Hindlimb muscle (tissue), 1 donor: Measurements from ENCODE around the gene CDY1. TPM values are rescaled to one million over a fixed set of nuclear protein-coding genes. Genes with fewer than 3 reads are reported as not detected.
"Not testable (repeated sequence)": the region's sequence is repeated elsewhere in the genome, so short reads cannot be mapped to it uniquely, and the experiment has no call there.

Experiments
- DNase-seq: peaks from one replicate; pipeline ENCODE4 v3.0.0-alpha.2; 2013
- polyA plus RNA-seq: library from polyadenylated mRNA; unstranded; fragments of 120-200 nt; gene quantifications from one replicate; pipeline ENCODE4 v1.2.1, GENCODE V29; 2013; ENCODE audit not compliant: insufficient read length

The CDY1 gene, protein sequence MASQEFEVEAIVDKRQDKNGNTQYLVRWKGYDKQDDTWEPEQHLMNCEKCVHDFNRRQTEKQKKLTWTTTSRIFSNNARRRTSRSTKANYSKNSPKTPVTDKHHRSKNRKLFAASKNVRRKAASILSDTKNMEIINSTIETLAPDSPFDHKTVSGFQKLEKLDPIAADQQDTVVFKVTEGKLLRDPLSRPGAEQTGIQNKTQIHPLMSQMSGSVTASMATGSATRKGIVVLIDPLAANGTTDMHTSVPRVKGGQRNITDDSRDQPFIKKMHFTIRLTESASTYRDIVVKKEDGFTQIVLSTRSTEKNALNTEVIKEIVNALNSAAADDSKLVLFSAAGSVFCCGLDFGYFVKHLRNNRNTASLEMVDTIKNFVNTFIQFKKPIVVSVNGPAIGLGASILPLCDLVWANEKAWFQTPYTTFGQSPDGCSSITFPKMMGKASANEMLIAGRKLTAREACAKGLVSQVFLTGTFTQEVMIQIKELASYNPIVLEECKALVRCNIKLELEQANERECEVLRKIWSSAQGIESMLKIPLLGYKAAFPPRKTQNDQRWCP
- polyA plus RNA-seq = not detected

DNA sequence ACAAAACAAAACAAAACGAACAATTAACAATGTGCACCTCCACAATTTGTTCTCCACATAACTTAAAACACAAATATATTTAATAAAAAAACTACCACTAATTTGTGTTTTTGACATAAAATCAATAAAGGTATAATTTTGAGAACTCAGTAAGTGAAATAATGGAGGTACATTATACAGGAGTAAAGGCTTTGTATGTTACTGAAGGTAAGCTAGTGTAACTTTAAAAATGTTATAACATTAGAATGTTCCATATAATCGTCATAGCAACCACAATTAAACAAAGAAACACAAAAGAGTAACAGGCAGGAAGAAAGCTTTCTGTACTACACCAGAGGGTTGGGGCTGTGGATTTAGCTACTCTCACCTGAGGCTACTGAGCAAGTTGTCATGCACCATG lies at the start of gene CDY1:
Gene CDY1, plus strand, starts transcription at position 301 of the 400 bp plus-strand sequence. CDS start 326 bp downstream, outside the sequence.
- not testable (repeated sequence) for DNase-seq

DNA sequence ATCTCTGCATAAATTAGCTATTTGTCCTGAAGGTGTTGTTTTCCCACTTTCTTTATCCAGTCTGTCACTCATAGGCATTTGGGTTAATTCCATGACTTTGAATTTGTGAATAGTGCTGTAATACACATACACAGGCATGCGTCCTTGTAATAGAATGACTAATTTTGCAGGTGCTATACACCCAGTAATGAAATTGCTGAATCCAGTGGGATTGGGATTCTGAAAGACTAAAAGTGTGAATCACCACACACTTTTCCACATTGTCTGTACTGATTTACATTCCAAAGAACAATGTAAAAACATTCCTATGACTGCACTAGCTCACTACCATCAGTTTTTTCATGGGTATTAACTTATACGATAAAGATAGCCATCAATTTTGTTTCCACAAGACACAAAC lies 28.6 kb upstream of the CDY1 start:
- not testable (repeated sequence) for DNase-seq

DNA sequence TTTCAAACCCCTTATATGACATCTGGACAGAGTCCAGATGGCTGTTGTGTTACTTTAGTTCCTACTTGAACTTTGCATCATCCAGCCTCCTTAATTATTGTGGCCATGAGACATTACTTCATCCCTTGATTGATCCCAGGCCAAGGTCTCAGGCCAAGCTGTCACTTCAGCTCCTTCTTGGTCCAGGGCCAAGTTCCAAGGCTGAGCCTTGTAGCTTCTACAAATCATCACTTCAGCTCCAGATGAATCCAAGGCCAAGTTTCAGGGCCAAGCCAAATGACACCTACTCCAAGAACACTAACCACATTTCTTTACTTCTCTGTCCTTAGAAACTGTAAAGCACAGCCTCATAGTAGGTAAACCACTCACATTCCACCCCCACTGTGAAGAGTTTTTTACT lies 1.7 kb upstream of the CDY1 start:
- not testable (repeated sequence) for DNase-seq

DNA sequence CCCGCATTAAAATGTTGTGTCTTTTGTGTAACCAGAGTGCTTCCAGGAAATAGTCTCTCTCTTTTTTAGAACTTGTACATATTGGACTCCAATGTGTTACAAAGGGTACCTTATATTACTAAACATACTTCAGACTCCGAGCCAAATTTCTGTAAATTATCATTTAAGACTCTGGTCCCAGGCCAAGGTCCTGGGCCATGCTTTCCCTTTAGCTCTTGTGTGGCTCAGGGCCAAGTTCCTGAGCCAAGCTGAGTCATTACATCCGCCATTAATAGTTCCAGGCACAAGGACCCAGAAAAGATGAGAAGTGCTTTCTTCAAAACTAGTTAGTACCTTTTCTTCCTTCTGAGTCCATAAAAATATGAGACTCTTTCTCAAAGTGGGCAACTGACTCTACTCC lies 4.6 kb downstream of the CDY1 start:
- not testable (repeated sequence) for DNase-seq

DNA sequence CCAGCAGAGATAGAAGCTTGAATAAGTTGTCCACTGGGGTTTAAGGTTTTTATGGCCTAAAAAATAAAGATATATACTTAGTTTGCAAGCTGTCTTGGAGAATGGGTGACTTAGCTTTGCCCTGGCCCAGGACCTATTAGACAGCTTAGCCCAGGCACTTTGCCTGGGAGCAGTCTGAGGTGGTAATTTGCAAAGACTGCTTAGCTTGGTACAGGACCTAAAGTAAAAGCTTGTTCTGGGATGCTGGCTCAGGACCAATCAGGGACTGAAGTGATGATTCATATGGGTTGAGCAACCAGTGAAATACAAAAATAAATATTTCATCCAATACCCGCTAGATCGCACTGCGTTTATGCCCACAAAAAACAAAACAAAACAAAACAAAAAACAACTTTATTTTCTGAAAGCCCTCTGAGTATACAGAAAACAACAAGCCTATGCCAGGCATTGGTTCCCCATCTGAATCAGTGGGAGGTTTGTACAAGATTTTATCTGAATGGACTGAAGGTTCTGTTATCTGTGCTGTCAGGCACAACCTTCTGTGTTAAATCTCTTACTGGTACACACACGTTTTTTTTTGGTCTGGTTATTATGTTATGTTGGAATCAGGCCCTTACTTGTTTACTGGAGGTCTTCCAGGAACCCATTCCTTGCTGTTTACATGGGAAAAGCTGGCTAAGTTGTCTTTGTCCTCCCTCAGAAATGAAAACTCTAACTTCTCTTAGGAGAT lies 8.6 kb downstream of the CDY1 start:
- not testable (repeated sequence) for DNase-seq

DNA sequence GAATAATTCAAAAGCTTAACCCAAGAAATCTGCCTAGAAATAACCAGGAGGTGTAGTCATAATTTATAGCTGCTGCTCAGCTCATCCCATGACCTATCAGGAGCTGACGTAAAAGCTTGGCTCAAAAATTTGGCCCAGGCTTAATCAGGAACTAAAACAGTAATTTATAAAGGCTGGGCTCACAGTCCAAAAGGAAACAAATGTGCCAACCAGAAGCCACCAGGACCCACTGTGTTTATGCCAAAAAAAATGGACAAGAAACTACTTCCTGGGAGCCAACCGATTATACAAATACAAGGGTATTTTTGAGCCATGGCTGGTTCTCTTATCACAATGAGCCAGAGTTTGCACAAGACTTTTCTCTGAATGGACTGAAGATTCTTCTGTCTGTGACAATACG lies 17.9 kb downstream of the CDY1 start:
- not testable (repeated sequence) for DNase-seq

DNA sequence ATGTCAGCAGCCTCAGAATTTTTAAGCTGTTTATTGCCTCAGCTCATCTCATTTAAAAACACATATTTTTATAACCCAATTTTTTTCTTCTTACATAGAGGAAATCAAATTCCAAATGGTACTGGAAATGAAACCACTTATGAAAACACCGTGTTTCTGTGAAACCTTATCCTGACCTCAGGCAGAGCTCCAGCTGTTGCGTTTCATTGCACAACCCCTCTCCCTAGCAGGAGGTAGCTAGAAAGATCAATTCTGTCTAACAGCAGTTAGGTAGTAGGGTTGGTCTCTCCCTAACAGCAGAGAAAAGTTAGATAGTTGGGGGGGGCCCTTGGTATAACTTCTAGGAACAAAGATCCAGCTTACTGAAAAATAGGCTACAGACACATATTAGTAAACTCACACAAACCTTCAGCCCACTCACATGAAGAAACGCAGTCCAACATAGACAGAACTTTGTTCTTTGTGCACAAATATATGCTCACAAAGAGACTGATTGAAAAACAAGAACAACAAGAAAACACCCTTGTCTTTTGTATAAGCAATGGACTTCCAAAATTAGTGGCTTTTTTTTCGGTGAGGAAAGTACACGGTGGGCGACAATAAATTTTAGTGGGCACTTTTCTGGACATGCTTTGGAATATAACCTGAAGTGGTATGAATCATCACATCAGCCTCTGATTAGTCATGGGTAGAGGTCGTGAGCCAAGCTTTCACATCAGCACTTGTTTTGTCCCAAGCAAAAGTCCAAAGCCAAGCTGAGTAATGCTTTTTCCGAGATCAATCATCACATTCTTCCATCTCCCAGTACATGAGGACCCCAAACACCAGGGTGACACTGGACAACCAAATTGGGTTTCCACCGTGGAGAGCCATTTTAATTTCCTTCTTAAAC lies 21.4 kb downstream of the CDY1 start:
- not testable (repeated sequence) for DNase-seq
